ENCODE measurements around the gene ATF1.
"Not testable (repeated sequence)": the region's sequence is repeated elsewhere in the genome, so short reads cannot be mapped to it uniquely, and the experiment has no call there.

The ATF1 gene

DNA sequence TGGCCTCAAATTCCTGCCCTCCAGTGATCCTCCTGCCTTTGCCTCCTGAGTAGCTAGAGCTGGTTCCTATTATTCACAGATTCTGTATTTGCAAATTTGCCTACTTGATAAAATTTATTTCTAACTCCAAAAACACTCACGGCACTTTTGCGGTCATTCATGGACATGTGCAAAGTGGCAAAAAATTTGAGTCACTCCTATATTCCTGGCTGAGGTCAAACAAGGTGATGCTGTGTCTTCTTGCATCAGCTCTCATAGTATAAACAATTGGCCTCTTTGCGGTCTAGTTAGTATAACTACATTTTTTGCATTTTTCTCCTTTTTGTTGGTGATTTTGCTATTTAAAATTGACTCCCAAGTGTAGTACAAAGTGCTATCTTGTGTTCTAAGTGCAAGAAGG is 24.7 kb downstream of the ATF1 start:
- TF ChIP-seq, protein P1, sequence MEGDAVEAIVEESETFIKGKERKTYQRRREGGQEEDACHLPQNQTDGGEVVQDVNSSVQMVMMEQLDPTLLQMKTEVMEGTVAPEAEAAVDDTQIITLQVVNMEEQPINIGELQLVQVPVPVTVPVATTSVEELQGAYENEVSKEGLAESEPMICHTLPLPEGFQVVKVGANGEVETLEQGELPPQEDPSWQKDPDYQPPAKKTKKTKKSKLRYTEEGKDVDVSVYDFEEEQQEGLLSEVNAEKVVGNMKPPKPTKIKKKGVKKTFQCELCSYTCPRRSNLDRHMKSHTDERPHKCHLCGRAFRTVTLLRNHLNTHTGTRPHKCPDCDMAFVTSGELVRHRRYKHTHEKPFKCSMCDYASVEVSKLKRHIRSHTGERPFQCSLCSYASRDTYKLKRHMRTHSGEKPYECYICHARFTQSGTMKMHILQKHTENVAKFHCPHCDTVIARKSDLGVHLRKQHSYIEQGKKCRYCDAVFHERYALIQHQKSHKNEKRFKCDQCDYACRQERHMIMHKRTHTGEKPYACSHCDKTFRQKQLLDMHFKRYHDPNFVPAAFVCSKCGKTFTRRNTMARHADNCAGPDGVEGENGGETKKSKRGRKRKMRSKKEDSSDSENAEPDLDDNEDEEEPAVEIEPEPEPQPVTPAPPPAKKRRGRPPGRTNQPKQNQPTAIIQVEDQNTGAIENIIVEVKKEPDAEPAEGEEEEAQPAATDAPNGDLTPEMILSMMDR (IDR thresholded peaks at IDR 0.05; ENCODE audit: low read depth, low read length): no peak
- no peak overlapping the region for H3K4me3 ChIP-seq (ENCODE audit: low read depth, low read length)
- peaks cover 3% of the 10 kb centered on the region; the same call in 1 of the 2 replicates for H3K36me3 ChIP-seq
- no peak for DNase-seq
- no peaks in the 10 kb centered on the region for H3K9me3 ChIP-seq (ENCODE audit: severe bottlenecking)
- no peaks in the 10 kb centered on the region for H3K27me3 ChIP-seq (ENCODE audit: insufficient read depth, low read depth, severe bottlenecking)
- H3K27ac ChIP-seq: no peak overlapping the region

- Histone ChIP-seq H3K36me3 (peaks cover 3% of the 10 kb centered on the region; the same call in 1 of the 2 replicates), H3K4me3 (ENCODE audit: low read depth, low read length) (no peak overlapping the region), H3K9me3 (ENCODE audit: severe bottlenecking) (no peaks in the 10 kb centered on the region), H3K27ac (no peak overlapping the region), H3K27me3 (ENCODE audit: insufficient read depth, low read depth, severe bottlenecking) (no peaks in the 10 kb centered on the region)
- DNase-seq: no peak
- TF ChIP-seq, protein P1 (IDR thresholded peaks at IDR 0.05; ENCODE audit: low read depth, low read length): no peak
Measured at GRCh38 chr12:50790081-50790480, 26.2 kb downstream of the ATF1 start.

- peaks cover 62% of the 10 kb centered on the region for H3K36me3 ChIP-seq
Measured at GRCh38 chr12:50799908-50800307, 36.0 kb downstream of the ATF1 start.

GRCh38 chr12:50803230-50803875 is 39.5 kb downstream of the ATF1 start:
- DNase-seq: no peak
- H3K36me3 ChIP-seq: peaks cover 35% of the 10 kb centered on the region
- H3K4me3 ChIP-seq (ENCODE audit: low read depth, low read length): no peak overlapping the region
- TF ChIP-seq, protein P1 (IDR thresholded peaks at IDR 0.05; ENCODE audit: low read depth, low read length): no peak
- no peaks in the 10 kb centered on the region for H3K27me3 ChIP-seq (ENCODE audit: insufficient read depth, low read depth, severe bottlenecking)
- peaks cover 3% of the 10 kb centered on the region for H3K9me3 ChIP-seq (ENCODE audit: severe bottlenecking)
- H3K27ac ChIP-seq: no peak overlapping the region

More at GRCh38 chr12:50799908-50800307, 36.0 kb downstream of the ATF1 start:
- Histone ChIP-seq H3K9me3 (ENCODE audit: severe bottlenecking) (peaks cover 3% of the 10 kb centered on the region), H3K27ac (no peak overlapping the region), H3K27me3 (ENCODE audit: insufficient read depth, low read depth, severe bottlenecking) (no peaks in the 10 kb centered on the region), H3K4me3 (ENCODE audit: low read depth, low read length) (no peak overlapping the region)
- no peak for DNase-seq
- TF ChIP-seq, protein P1 (IDR thresholded peaks at IDR 0.05; ENCODE audit: low read depth, low read length): no peak

DNA sequence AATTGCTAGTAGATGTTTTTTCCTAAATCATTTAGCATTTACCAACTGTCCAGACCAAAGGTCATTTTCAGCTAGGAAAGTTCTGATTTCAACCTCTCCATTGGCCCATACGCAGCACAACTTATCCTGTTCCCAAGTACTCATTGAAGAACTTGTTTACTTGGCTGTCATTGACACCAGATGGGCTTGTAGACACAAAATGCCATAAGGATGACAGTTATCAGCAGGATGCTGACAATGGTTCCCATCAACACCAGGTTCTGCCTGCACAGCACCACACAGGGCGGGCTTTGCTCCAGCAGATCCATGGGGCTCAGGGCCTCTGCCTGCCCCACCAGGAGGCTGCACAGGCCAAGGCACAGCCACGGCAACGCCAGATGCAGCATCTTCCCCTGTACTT is 42.3 kb downstream of the ATF1 start:
- TF ChIP-seq, protein P1 (IDR thresholded peaks at IDR 0.05; ENCODE audit: low read depth, low read length): no peak
- Histone ChIP-seq H3K4me3 (ENCODE audit: low read depth, low read length) (no peak overlapping the region), H3K27me3 (ENCODE audit: insufficient read depth, low read depth, severe bottlenecking) (no peaks in the 10 kb centered on the region), H3K9me3 (ENCODE audit: severe bottlenecking) (no peaks in the 10 kb centered on the region), H3K36me3 (peaks cover 25% of the 10 kb centered on the region), H3K27ac (no peak overlapping the region)
- DNase-seq: no peak

- not testable (repeated sequence) for DNase-seq; H3K4me3 ChIP-seq (ENCODE audit: low read depth, low read length); H3K27me3 ChIP-seq (ENCODE audit: insufficient read depth, low read depth, severe bottlenecking); H3K9me3 ChIP-seq (ENCODE audit: severe bottlenecking); H3K27ac ChIP-seq
- peaks cover 34% of the 10 kb centered on the region for H3K36me3 ChIP-seq
Measured at GRCh38 chr12:50809131-50809530, 45.2 kb downstream of the ATF1 start.

- not testable (repeated sequence) for H3K27ac ChIP-seq; H3K9me3 ChIP-seq (ENCODE audit: severe bottlenecking); H3K27me3 ChIP-seq (ENCODE audit: insufficient read depth, low read depth, severe bottlenecking); DNase-seq; H3K4me3 ChIP-seq (ENCODE audit: low read depth, low read length)
- peaks cover 65% of the 10 kb centered on the region for H3K36me3 ChIP-seq
Measured at GRCh38 chr12:50814921-50815320, 51.0 kb downstream of the ATF1 start.

All from WERI-Rb-1 (cell line).